Colonic mucosa (tissue), 4 donors: ENCODE measurements around the gene DEFB119. TPM values are rescaled to one million over a fixed set of nuclear protein-coding genes. Genes with fewer than 3 reads are reported as not detected.
"Not testable (repeated sequence)": the region's sequence is repeated elsewhere in the genome, so short reads cannot be mapped to it uniquely, and the experiment has no call there.

Experiments
- DNase-seq: peaks from one replicate; pipeline ENCODE4 v3.0.0-alpha.2; 2020
- H3K27ac ChIP-seq: fragments of 200-600 bp; one replicate; pipeline ENCODE4 v1.8.0; 2021
- H3K27me3 ChIP-seq: fragments of 200-600 bp; one replicate; pipeline ENCODE4 v1.8.0; 2021
- H3K36me3 ChIP-seq: fragments of 200-600 bp; one replicate; pipeline ENCODE4 v1.8.0; 2021
- H3K4me1 ChIP-seq: fragments of 200-600 bp; one replicate; pipeline ENCODE4 v1.8.0; 2021; ENCODE audit warnings: mild to moderate bottlenecking
- H3K4me3 ChIP-seq: fragments of 200-600 bp; one replicate; pipeline ENCODE4 v1.8.0; 2021
- H3K9ac ChIP-seq, 2 donors: one replicate each; pipeline ENCODE4 v1.7.0; 2013; ENCODE audit warnings: control low read depth in 2 of 2, low read depth in 2 of 2, low read length in 2 of 2
- H3K9me3 ChIP-seq: fragments of 200-600 bp; one replicate; pipeline ENCODE4 v1.8.0; 2021
- intact Hi-C: fragments of 100-400 bp; cut with DNase I; formaldehyde crosslinking; loops from one replicate; pipeline ENCODE4 v1.14.1; 2022
- total RNA-seq, 2 donors: library from RNA; stranded (reverse); fragmentation: NEBNext Ultra II Directional in 1 of 2; extraction: Animal tissue kit (Norgen Biotek cat#: 25700) in 1 of 2; gene quantifications; one replicate each; pipeline ENCODE4 v1.2.1, GENCODE V29; 2021
- TF ChIP-seq, protein P1 (sequence below): fragments of 200-600 bp; IDR thresholded peaks from one replicate; pipeline ENCODE4 v1.8.0; 2022; ENCODE audit warnings: antibody characterized with exemption, mild to moderate bottlenecking
- donor health status: healthy.
- donor health status: DM: no; HTN: no; CAD: no.
- donor health status: DM: no; HTN: no; CAD: no.

The DEFB119 gene, protein sequence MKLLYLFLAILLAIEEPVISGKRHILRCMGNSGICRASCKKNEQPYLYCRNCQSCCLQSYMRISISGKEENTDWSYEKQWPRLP
- total RNA-seq: not detected

DNA sequence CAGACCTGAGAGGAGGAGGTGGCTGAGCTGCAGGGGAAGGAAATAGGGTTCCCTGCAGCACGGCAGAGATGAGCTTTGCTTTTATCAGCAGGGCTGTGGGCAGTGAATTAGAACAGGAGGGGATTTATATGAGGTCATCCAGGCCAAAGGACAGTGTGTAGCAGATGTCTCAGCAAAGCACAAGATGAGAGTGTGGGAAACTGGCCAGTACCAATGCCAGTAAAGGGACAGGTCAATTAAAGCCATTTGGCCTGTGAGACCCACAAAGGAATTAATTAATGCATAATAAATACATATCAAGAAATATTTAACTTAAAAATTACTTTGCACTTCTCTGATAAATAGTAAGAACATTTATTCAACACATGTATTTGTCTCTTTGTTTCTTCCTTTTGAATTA, at the start of gene DEFB119:
TSS of gene DEFB119 (minus strand) at position 101 of the 400 bp plus-strand sequence. CDS start 107 bp downstream, outside the sequence.
- Histone ChIP-seq H3K27ac (no peak within 1 kb of the TSS), H3K27me3 (no peaks in the 10 kb centered on the region), H3K9me3 (no peaks in the 10 kb centered on the region), H3K4me3 (no peak within 1 kb of the TSS), H3K4me1 (no peaks in the 10 kb centered on the region), H3K36me3 (no peaks in the 10 kb centered on the region), H3K9ac (no peak within 1 kb of the TSS)
- no peak for DNase-seq
- TF ChIP-seq, protein P1, sequence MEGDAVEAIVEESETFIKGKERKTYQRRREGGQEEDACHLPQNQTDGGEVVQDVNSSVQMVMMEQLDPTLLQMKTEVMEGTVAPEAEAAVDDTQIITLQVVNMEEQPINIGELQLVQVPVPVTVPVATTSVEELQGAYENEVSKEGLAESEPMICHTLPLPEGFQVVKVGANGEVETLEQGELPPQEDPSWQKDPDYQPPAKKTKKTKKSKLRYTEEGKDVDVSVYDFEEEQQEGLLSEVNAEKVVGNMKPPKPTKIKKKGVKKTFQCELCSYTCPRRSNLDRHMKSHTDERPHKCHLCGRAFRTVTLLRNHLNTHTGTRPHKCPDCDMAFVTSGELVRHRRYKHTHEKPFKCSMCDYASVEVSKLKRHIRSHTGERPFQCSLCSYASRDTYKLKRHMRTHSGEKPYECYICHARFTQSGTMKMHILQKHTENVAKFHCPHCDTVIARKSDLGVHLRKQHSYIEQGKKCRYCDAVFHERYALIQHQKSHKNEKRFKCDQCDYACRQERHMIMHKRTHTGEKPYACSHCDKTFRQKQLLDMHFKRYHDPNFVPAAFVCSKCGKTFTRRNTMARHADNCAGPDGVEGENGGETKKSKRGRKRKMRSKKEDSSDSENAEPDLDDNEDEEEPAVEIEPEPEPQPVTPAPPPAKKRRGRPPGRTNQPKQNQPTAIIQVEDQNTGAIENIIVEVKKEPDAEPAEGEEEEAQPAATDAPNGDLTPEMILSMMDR: no peak
- intact Hi-C loops: no loop called here

DNA sequence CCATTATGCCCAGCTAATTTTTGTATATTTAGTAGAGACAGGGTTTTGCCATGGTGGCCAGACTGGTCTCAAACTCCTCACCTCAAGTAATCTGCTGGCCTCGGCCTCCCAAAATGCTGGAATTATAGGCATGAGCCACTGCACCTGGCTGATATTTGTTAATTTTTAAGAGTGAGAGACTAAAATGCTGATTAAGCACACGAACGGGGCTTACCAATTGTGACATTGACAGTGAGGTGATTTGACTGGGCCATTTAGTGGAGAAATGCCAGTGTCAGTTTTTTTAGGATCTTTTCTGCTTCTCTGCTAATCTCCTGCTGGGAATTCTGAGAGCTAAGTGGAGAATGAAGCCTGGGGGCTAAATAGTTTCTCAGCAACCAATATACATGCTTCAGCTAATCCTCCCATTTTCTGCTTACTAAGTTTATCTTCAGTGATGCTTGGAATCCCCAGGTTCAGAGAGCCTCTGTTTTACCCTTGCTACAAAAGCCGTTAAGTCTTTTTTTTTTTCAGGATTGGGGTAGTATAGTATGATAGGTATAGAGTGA, 40.3 kb upstream of the DEFB119 start:
- Histone ChIP-seq H3K27ac (no peak overlapping the region), H3K4me3 (no peak overlapping the region), H3K9ac (no peak overlapping the region), H3K4me1 (no peaks in the 10 kb centered on the region), H3K9me3 (no peaks in the 10 kb centered on the region), H3K27me3 (no peaks in the 10 kb centered on the region), H3K36me3 (no peaks in the 10 kb centered on the region)
- TF ChIP-seq, protein P1: no peak
- no peak for DNase-seq
- intact Hi-C loops: no loop called here

DNA sequence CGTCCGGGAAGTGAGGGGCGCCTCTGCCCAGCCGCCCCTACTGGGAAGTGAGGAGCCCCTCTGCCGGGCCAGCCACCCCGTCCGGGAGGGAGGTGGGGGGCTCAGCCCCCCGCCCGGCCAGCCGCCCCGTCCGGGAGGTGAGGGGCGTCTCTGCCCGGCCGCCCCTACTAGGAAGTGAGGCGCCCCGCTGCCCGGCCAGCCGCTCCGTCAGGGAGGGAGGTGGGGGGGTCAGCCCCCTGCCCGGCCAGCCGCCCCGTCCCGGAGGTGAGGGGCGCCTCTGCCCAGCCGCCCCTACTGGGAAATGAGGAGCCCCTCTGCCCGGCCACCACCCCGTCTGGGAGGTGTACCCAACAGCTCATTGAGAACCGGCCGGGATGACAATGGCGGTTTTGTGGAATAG, 37.2 kb upstream of the DEFB119 start:
- H3K27ac ChIP-seq, H3K9ac ChIP-seq, H3K4me3 ChIP-seq, H3K36me3 ChIP-seq, DNase-seq, H3K4me1 ChIP-seq, H3K27me3 ChIP-seq, H3K9me3 ChIP-seq, intact Hi-C loops: not testable (repeated sequence)

DNA sequence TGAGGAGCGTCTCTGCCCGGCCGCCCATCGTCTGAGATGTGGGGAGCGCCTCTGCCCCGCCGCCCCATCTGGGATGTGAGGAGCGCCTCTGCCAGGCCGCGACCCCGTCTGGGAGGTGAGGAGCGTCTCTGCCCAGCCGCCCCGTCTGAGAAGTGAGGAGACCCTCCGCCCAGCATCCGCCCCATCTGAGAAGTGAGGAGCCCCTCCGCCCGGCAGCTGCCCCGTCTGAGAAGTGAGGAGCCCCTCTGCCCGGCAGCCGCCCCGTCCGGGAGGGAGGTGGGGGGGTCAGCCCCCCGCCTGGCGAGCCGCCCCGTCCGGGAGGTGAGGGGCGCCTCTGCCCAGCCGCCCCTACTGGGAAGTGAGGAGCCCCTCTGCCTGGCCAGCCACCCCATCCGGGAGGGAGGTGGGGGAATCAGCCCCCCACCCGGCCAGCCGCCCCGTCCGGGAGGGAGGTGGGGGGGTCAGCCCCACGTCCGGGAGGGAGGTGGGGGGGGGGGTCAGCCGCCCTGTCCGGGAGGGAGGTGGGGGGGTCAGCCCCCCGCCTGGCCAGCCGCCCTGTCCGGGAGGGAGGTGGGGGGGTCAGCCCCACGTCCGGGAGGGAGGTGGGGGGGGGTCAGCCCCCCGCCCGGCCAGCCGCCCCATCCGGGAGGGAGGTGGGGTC, 36.6 kb upstream of the DEFB119 start:
- H3K9me3 ChIP-seq, DNase-seq, H3K27ac ChIP-seq, H3K9ac ChIP-seq, H3K36me3 ChIP-seq, H3K4me3 ChIP-seq, intact Hi-C loops, H3K4me1 ChIP-seq, H3K27me3 ChIP-seq: not testable (repeated sequence)

DNA sequence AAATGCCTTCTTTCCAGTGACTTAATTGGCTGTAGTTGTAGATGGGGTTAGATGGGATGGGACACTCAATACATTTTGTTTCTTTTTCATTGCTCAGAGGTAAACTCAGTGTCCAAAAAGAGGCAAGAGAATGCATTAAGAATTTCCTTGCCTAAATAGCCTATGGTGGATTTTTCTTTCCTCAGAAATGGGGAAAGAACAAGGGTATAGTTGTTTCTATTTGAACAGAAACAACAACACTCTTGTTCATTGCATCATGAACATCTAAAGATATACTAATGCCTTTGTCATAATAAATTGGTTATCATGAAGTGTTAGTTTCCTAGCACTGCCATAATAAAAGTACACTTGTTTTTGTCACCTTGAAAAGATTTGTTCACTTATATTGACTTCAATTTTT, 35.4 kb upstream of the DEFB119 start:
- intact Hi-C loops: no loop called here
- H3K9ac ChIP-seq: no peak overlapping the region

DNA sequence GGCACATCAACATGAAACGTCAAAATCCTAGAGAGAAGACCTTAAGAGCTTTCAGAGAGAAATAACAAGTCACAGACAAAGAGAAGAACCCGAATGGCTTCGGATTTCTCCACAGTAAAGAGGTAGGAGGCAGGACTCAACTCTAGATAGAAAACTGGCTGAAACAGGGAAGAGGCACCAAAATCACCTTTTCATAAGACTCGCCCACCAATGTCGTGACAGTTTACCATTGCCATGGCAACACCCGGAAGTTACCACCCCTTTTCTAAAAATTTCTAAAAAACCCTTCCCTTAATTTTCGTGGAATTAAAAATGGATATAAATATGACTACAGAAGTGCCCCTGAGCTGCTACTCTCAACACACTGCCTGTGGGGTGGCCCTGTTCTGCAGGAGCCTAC, 27.9 kb upstream of the DEFB119 start:
- Histone ChIP-seq H3K36me3 (no peaks in the 10 kb centered on the region), H3K4me3 (no peak overlapping the region), H3K9me3 (no peaks in the 10 kb centered on the region), H3K27me3 (no peaks in the 10 kb centered on the region), H3K9ac (no peak overlapping the region), H3K4me1 (no peaks in the 10 kb centered on the region), H3K27ac (no peak overlapping the region)
- TF ChIP-seq, protein P1: no peak
- DNase-seq: no peak
- intact Hi-C loops: no loop called here

More for the DNA sequence above, 35.4 kb upstream of the DEFB119 start:
- no peaks in the 10 kb centered on the region for H3K4me1 ChIP-seq
- H3K4me3 ChIP-seq: no peak overlapping the region
- TF ChIP-seq, protein P1: no peak
- H3K36me3 ChIP-seq: no peaks in the 10 kb centered on the region
- no peak for DNase-seq
- no peak overlapping the region for H3K27ac ChIP-seq
- H3K9me3 ChIP-seq: no peaks in the 10 kb centered on the region
- no peaks in the 10 kb centered on the region for H3K27me3 ChIP-seq
